Adipose tissue (tissue), 3 donors: Measurements from ENCODE around the gene NOVA2. TPM values are rescaled to one million over a fixed set of nuclear protein-coding genes. Genes with fewer than 3 reads are reported as not detected.

Experiments
- H3K27ac ChIP-seq: one replicate; pipeline ENCODE4 v1.5.1; 2013; ENCODE audit warnings: low read depth, low read length
- WGBS, 3 donors: extraction: QIAGEN DNeasy Blood & Tissue Kit; methylation state at CpG; one replicate each; pipeline ENCODE4 v1.1.7; 2013; 5-methylcytosine and 5-hydroxymethylcytosine counted together
- polyA plus RNA-seq, 3 donors: library from polyadenylated mRNA; stranded (reverse); fragments of 200-250 nt; gene quantifications; one replicate each; pipeline ENCODE4 v1.2.3, GENCODE V29; 2013
- donor health status: healthy with polysubstance abuse.
- donor health status: Bipolar disorder and iron deficiency.
- donor health status: healthy.

Gene NOVA2
- polyA plus RNA-seq, 3 donors, result 0.49 to 7.4 (median 2.8) TPM

GRCh38 chr19:45972081-45972946, 1.4 kb downstream of the NOVA2 start:
- no peak overlapping the region for H3K27ac ChIP-seq
- WGBS, 3 donors, result 14 to 15% (median 15%) methylated on average over 18 of the region's 18 CpGs

DNA sequence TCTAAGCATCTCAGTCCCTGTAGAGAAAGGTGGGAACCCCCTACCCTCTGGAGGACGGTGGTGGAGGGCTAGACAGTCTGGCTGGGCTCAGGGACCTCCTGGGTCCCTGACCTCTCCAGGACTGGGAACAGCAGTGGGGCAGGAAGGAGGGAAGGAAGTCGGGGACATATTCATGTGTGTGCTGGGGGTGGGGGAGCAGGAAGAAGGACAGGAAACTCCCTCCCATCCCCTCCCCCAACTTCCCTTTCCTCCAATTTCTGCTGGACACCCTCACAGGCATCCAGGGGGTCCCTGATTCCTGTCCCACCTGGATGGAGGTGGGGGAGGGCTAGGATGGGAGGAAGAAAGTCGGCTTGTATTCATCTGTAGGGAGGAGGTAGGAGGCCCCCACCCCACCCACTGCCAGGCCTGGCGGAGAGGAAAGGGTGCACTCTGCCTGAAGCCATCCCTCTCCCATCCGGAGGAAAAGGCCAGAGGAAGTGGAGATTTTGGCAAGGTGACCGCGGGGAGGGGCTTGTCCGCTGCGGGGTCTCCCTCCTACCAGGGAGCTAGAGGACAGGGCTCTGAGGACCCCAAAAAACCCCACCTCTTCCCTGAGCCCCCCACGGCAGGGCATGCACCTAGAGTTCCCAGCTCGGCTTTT, 2.3 kb downstream of the NOVA2 start:
- WGBS, 3 donors, result 2 to 12% (median 8%) methylated on average over 10 to 11 of the region's 11 CpGs
- no peak overlapping the region for H3K27ac ChIP-seq

DNA sequence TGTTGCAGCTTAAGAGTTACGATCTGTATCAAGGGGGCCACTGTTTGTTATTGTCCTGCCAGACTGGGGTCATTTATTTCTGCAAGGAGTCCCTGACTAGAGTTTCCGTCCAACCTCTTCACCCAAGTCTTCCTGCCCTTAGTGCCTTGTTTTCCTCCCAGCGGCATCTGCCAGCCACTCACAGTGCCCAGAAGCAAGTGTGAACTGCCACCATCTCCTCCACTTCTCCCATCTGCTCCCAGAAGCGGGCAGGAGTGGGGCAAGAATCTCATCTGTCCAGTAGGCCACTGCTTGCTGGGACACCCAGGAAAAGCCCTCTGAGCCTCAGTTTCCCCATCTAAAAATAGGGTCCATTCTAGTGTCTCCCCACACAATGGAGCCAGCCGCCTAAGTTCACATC, 4.0 kb downstream of the NOVA2 start:
- H3K27ac ChIP-seq, result no peak overlapping the region

DNA sequence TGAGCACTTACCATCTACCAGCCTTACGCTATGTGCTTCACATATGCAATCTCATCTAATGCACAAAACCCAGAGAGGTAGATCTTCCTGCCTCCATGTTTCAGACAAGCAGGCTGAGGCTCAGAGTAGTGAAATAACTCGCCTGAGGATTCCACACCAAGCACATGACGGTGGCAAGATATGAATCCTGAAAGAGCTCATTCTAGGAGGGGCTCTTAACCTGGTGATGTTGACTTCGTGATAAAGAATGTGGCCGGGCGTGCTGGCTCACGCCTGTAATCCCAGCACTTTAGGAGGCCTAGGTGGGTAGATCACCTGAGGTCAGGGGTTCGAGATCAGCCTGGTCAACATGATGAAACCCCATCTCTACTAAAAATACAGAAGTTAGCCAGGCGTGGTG, 5.0 kb downstream of the NOVA2 start:
- WGBS, 3 donors, result 61 to 87% (median 79%) methylated on average over 9 of the region's 9 CpGs
- H3K27ac ChIP-seq, result no peak overlapping the region

More for the DNA sequence above, 4.0 kb downstream of the NOVA2 start:
- WGBS, 3 donors, result 58 to 65% (median 58%) methylated on average over 5 of the region's 5 CpGs

DNA sequence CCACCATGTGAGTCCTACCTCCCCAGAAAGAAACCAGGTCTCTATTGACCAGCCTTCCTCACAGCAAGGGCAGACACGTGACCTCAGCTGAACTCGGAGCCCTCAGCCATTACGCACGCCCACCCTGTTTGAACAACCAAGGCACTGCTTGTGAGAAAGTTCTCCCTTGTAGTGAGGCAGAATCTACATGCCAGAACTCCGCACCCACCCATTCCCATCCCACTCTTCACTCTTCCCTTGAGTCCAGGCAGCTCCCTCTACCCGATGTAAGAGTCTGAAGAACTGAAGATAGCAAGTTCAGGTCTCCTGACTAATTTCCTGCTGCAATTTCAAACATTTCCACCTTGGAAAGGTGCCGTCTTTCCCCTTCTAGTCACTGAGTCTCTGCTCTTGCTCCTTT, 6.4 kb downstream of the NOVA2 start:
- WGBS, 3 donors, result 37 to 71% (median 65%) methylated on average over 7 of the region's 7 CpGs
- H3K27ac ChIP-seq, result no peak overlapping the region

DNA sequence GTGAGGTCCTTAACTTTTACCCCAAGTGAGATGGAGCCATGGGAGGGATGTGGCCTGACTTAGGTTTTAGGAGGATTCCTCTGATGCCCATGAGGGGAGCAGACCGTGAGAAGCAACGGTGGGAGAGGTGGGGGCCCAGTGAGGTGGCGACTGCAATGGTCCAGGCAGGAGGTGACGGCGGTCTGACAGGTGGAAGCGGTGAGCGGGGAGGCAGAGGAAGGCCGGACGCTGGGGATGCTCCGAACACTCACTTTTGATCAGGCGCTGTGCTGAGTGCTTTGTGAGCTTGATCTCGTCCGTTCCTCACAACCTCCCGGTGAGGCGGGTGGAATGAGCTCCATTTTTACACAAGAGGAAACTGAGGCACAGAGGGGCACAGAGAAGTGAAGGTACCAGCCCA, 11.6 kb downstream of the NOVA2 start:
- H3K27ac ChIP-seq, result no peak overlapping the region
- 87 to 90% (median 88%) methylated on average over 14 to 15 of the region's 15 CpGs for WGBS, 3 donors

- WGBS, 3 donors, result 18 to 32% (median 26%) methylated on average over 16 to 19 of the region's 19 CpGs
- H3K27ac ChIP-seq, result no peak overlapping the region
Measured at GRCh38 chr19:45960595-45961235, 12.9 kb downstream of the NOVA2 start.

- H3K27ac ChIP-seq, result no peak overlapping the region
- 62 to 67% (median 64%) methylated on average over 8 of the region's 8 CpGs for WGBS, 3 donors
Measured at GRCh38 chr19:45959517-45960025, 14.1 kb downstream of the NOVA2 start.

DNA sequence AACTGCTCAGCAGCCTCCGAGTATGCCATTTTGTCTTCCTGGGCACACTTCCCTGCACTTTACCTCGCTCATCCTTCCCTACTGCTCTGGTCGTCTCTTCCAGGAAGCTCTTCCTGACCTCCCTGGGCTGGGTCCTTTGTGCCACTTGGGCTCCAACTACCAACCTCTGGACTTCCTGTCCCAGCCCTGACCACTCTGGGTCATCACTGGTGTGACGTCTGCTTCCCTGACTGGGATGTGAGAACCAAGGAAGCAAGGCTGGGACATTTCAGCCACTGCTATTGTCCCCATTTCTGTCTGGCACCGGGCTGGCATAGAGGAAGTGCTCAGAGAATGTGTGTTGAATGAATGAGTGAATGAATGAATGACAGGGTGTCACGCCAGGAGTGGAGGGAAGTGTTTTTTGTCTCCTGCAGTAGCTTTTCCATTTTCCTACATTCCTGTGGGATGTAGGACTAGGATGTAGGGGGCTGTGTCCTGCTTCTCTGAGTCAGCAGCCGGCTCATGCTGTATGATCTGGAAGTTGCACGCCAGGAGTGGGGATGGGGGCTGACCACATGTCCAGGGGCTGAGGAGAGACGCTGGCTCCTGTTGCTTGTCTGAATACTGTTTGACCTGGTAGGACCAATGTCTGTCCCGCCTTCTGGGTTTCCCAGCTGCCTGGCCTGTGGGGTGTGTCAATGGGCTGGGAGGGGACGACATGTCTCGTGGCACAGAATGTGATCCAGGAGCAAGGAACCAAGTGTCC, 14.7 kb downstream of the NOVA2 start:
- H3K27ac ChIP-seq, result no peak overlapping the region
- WGBS, 3 donors, result 59 to 78% (median 60%) methylated on average over 12 of the region's 12 CpGs

DNA sequence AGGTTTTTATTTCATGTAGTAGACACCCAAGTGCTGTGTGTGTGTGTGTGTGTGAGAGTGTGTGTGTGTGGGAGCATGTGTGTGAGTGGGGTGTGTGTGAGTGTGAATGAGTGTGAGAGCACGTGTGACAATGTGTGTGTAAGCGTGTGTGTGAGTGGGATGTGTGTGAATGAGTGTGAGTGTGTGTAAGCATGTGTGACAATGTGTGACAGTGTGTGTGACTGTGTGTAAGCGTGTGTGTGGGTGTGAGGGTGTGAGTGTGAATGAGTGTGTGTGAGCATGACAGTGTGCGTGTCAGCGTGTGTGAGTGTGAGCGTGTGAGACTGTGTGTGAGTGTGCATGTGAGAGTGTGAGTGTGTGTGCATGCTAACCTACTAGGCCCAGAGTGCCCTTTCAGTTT, 15.3 kb downstream of the NOVA2 start:
- no peak overlapping the region for H3K27ac ChIP-seq
- WGBS, 3 donors, result 90 to 92% (median 91%) methylated on average over 6 of the region's 6 CpGs

DNA sequence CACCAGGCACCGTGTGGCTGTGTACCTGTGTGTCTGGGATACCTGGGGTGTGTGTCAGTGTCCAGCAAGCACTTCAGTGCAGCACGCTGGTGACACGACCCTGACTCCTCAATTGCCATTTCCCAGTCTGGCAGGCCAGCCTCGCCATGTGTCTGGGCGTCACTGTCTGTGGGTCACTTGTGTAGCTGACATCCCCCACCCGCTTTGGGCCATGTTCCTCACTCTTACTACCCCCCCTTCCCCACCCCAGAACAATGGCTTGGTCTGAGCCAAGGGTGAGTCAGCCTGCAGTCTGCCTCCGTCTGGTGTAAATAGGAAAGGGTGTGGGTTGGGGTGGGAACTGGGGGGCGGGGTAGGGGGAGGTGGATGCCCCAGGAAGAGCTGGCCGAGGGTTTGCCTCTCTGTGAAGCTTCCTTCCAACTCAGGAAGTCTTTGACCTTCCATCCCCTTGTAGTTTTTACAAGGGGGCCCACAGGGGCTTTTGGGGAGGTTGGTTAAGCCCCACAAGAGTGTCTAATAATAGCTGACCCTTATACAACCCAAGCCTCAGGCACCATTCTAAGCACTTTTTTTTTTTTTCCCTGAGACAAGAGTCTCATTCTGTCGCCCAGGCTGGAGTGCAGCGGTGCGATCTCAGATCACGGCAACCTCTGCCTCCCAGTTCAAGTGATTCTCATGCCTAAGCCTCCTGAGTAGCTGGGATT, 17.6 kb downstream of the NOVA2 start:
- no peak overlapping the region for H3K27ac ChIP-seq
- WGBS, 3 donors, result 34 to 53% (median 40%) methylated on average over 12 to 13 of the region's 13 CpGs

DNA sequence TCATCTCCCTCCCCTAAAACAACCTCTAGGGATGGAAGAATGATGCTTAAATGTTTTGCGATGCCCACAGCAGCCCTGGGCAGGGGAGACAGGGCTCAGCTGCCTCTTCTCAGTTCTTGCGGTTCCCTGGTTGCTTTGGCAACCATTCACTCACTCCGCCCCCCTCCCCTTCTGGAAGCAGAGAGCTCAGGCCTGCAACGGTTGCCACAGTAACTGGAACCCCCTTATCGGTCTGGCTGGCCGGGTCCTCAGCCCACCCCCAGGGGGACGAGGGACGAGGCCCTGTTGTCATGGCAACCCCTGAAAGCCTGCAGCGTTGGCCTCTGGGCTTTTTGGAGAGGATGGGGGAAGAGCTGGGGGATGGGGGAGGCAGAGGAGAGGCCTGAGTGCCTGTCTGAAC, 19.5 kb downstream of the NOVA2 start:
- 18 to 41% (median 29%) methylated on average over 9 of the region's 9 CpGs for WGBS, 3 donors

GRCh38 chr19:45953676-45954075, 20.0 kb downstream of the NOVA2 start:
- 89 to 97% (median 93%) methylated on average over 8 of the region's 8 CpGs for WGBS, 3 donors

More for the DNA sequence above, 19.5 kb downstream of the NOVA2 start:
- no peak overlapping the region for H3K27ac ChIP-seq

DNA sequence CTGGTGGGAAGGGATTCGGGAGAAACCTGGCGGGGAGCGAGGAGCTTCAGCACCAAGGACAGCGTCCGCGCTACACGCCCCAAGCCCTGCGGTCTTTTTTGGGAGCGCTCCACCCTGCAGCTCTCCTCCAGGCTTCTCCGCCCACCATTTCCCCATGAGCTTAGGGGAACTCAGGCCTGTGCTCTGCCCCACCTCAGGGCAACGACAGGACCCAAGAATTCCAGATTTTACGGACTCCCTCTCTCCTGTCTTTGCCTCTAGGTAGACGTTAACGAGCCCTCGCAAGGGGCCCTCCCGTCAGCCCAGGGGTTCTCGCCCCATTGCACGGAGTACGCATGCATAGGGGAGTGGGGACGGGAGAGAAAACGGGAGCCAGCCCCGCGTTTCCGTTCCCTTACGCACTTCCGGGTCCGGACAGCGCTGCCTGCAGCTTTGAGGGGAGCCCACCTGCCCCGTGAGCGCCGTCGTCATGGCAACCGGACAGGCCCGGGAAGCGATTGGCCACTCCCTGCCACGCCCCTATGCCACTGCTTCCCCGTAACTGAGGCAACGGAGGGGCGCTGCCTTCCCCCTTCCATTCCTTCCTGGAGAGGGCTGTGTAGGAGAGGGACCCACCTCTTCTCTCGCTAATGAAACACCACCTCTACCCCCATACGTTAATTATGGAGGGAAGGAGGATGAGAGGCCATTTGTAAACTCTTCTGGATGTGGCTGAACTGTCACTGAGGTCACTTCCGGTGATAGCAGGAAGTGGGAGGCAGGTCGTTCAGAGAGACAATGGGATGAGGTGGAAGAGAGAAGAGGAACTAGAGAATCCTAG, 20.8 kb downstream of the NOVA2 start:
- no peak overlapping the region for H3K27ac ChIP-seq
- 6 to 22% (median 21%) methylated on average over 38 to 43 of the region's 43 CpGs for WGBS, 3 donors

More at GRCh38 chr19:45953676-45954075, 20.0 kb downstream of the NOVA2 start:
- no peak overlapping the region for H3K27ac ChIP-seq

GRCh38 chr19:45952341-45952685, 21.4 kb downstream of the NOVA2 start:
- H3K27ac ChIP-seq, result no peak overlapping the region
- WGBS, 3 donors, result 26 to 58% (median 54%) methylated on average over 8 of the region's 8 CpGs

GRCh38 chr19:45947926-45948325, 25.7 kb downstream of the NOVA2 start:
- 86 to 100% (median 100%) methylated on average over 1 of the region's 1 CpG for WGBS, 3 donors
- no peak overlapping the region for H3K27ac ChIP-seq

GRCh38 chr19:45940515-45940805, 33.2 kb downstream of the NOVA2 start:
- H3K27ac ChIP-seq, result no peak overlapping the region
- WGBS, 3 donors, result 53 to 68% (median 66%) methylated on average over 25 to 32 of the region's 32 CpGs
